ENCODE measurements around the gene SLC5A8.

GRCh38 chr12:101229841-101230241, 19.8 kb upstream of the SLC5A8 start:
- TF ChIP-seq REST (IDR thresholded peaks at IDR 0.05) (no peak), RXRA (IDR thresholded peaks at IDR 0.05) (no peak)
